LNCAP (cell line): ENCODE measurements around the gene PIGX.

Source experiments
- TF ChIP-seq, protein P1 (sequence below): fragments of 450-650 bp; IDR thresholded peaks from 2 replicates; pipeline ENCODE4 v1.5.1; 2017; ENCODE audit warnings: mild to moderate bottlenecking

The PIGX gene

DNA sequence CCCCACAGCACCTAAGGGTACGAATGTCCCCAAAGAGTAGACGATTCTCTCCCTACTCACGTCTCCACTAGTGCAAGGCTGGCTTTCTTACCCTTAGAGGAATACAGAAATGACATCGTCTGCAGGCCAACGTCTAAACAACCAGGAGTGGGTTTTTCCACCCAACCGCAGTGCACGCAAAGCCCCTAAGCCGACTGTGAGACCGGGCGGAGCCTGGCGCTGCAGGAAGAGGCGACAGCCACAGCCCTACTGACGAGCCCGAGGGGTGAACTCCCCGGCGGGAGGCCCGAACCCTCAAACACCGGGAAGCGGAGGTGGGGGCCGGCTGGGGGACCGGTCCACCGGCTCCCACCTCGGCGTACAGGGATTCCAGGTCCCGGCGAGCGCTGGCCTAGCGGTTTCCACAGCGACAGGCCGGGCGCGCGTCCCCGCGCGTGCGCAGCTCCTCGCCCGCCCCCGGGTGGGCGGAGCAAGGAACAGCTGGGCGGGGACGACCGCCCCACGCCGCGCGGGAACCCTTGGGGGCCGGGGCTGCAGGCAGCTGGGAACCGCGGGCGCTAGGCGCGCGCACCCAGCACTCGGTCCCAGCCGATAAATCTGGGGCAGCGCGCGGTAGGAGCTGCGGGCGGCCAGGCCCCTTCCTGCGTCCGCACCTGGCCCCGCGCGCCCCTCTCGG, at the start of gene PIGX, which contains the start of gene CEP19:
PIGX (plus strand) TSS at position 540 of the 676 bp plus-strand sequence.
CEP19 (minus strand) TSS at position 413 of the 676 bp plus-strand sequence. CDS start 3,593 bp downstream, outside the sequence.
- TF ChIP-seq, protein P1, sequence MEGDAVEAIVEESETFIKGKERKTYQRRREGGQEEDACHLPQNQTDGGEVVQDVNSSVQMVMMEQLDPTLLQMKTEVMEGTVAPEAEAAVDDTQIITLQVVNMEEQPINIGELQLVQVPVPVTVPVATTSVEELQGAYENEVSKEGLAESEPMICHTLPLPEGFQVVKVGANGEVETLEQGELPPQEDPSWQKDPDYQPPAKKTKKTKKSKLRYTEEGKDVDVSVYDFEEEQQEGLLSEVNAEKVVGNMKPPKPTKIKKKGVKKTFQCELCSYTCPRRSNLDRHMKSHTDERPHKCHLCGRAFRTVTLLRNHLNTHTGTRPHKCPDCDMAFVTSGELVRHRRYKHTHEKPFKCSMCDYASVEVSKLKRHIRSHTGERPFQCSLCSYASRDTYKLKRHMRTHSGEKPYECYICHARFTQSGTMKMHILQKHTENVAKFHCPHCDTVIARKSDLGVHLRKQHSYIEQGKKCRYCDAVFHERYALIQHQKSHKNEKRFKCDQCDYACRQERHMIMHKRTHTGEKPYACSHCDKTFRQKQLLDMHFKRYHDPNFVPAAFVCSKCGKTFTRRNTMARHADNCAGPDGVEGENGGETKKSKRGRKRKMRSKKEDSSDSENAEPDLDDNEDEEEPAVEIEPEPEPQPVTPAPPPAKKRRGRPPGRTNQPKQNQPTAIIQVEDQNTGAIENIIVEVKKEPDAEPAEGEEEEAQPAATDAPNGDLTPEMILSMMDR, result no peak

DNA sequence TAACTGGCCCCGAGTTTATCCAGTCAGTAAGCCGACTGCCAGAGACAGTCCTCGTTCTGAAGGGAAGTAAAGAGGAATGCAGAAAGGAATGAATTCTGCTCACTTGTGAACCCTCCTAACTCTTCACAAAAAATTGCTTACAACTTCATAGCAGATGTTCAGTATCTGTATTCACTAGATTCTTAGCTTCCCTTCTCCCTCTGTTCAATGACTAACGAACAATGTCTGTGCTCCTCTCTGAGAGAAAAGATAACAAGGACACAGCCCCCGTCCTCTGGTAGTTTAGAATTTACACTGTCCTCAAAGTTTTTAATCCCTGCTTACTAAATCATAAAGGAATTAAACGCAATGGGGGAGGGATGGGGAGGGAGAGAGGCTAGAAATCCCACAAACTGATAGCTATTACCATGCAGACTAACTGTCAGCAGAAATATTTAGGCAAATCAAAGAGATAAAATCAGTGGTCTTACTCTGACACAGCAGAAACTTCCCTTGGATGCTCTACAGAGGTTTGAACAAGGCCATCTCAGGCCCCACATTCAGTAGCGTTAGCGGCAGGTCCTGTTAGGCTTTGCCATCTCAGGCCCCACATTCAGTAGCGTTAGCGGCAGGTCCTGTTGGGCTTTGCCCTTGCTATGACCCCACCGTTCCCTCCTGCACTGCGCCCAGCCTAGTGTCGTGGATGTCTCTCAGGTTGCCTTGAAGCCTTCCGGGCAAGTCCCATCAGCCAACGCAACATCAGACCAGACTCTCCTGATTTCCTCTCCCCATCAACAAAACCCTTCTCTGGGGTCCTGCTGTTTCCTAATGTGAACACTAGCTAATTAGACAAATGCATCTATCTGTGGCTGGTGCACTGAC, 49.2 kb upstream of the PIGX start:
- TF ChIP-seq, protein P1, result no peak

DNA sequence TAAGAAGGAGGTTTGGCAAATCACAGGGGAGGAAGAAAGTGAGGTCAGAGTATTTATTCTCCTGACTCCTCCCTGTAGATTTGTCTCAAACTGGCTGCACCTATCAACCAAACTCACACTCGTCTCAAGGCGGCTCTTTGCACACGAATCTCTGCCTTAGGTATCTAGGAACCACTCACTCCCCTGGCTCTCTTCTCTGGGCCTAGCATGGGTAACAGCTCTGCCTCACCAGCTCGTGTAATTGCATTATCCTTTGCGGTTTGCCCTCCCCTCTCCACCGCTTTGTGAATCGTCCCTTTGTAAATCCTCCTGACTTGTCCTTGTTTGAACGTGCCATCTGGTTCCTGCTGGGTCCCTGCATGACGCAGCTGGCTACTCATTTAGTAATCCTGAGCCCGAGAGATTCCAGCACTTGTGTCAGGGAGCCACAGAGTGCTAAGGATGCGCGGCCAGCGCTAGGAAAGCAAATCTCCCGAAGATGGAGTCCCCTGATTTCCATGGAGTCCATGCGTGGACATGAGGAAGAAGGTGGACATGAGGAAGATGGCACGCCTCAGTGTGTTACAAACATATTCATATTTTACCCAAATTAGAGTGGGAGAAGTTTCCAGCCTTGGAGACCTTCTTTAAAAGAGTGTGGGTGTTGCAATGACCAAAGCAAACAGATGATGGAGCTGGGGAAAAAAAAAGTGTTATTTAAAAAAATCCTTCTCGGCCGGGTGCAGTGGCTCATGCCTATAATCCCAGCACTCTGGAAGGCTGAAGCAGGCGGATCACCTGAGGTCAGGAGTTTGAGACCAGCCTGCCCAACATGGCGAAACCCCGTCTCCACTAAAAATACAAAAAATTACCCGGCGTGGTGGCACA, 45.9 kb upstream of the PIGX start:
- TF ChIP-seq, protein P1, result no peak

DNA sequence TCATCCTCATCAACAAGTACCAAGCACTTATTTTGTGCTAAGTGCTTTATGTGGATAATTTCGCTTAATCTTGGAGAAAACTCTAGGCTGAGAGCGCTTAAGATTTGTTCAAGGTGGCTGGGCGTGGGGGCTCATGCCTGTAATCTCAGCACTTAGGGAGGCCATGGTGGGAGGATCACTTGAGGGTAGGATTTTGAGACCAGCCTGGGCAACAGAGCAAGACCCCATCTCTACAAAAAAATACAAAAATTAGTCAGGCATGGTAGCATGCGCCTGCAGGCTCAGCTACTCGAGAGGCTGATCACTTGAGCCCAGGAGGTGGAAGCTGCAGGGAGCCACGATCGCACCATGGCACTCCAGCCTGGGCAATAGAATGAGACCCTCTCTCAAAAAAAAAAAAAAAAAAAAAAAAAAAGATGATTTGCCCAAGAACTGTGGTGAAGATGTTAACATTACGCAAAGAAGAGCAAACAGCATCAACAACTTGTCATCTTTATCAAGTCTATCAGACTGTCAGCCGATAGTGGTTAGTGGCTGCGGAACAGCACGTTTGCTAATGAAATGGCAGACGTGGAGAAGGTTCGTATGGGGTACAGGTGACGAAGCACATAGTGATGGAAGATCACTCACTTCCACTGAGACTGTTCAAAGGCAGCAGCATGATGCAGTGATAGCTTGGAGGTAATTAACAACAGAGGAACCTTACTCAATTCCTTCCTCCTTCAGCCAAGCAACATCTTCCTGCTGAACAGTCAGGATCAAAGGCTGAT, 44.9 kb upstream of the PIGX start:
- TF ChIP-seq, protein P1, result no peak

DNA sequence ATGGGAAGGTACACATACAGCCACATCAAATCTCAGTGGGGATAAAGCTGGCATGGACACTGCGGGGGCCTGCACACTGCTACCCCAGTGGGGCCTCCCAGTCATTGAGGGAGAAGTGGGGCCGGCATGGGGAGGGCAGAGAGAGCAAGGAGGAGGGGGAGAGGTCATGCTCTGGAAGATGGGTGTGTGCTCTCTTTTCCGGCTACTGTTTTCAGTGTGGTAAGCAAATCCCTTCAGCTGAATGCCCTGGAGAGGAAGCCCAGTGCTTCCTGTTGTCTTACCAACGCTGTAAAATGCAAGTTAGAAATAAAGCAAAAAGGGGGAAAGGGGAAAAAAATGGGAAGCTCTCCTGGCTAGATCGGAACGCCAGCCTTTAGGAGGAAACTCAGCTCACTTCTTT, 41.8 kb upstream of the PIGX start:
- TF ChIP-seq, protein P1, result no peak

DNA sequence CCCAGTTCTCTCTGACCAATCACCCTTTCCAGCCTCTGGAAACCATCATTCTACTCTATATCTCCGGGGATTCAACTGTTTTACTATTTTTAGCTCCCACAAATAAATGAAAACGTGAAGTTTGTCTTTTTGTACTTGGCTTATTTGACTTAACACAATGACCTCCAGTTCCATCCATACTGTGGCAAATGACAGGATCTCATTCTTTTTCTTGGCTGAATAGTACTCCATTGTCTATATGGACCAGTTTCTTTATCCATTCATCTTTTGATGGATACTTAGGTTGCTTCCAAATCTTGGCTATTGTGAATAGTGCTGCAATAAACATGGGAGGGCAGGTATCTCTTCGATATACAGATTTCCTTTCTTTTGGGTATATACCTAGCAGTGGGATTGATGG, 38.5 kb upstream of the PIGX start:
- TF ChIP-seq, protein P1, result no peak
